HepG2 (cell line): Measurements from ENCODE around the gene SLC25A25. TPM values are rescaled to one million over a fixed set of nuclear protein-coding genes. Genes with fewer than 3 reads are reported as not detected.
A peak's percentile ranks its signal among the peaks of the same experiment; 100 is the strongest.

Source experiments
- ATAC-seq: fragments of 200-7000 bp; cut with Tn5 transposase; 3 replicates; pipeline ENCODE4 v1.9.1; 2020; ENCODE audit warnings: mild to moderate bottlenecking, moderate library complexity
- BruUV-seq: library from RNA; stranded (reverse); fragments of 400-500 nt; replicated peaks from 2 replicates; lab custom pipeline; 2021; lab: Mats Ljungman, UMichigan
- CTCF ChIA-PET: fragments of 300-600 bp; formaldehyde crosslinking; extraction: SDS; loops from one replicate; lab custom pipeline; 2021; ENCODE audit warnings: low total read pairs, inconsistent platforms, low intra/inter-chr PET ratio; lab: Yijun Ruan, JAX
- POLR2A ChIA-PET: fragments of 350-600 bp; sonication (Branson Sonifier 250); formaldehyde crosslinking; loops from one replicate; lab custom pipeline; 2020; ENCODE audit warnings: antibody characterized with exemption, inconsistent platforms; lab: Yijun Ruan, JAX
- DNase-seq: peaks from one replicate; pipeline ENCODE4 v3.0.0-alpha.2; 2015; ENCODE audit warnings: low spot score
- FAIRE-seq: peaks from 3 replicates; lab custom pipeline; 2011; peaks lifted over from hg19 to GRCh38; lab: Jason Lieb, UNC
- H2AFZ ChIP-seq: one replicate; pipeline ENCODE4 v1.6.1; 2011; ENCODE audit warnings: low read length, inconsistent platforms
- H3K27ac ChIP-seq: fragments of 300-600 bp; 3 replicates; pipeline ENCODE4 v1.8.0; 2011; ENCODE audit warnings: mixed run types, mild to moderate bottlenecking, mixed read lengths, low read length, inconsistent platforms; ENCODE audit not compliant: insufficient read depth; ENCODE audit errors: extremely low read length
- H3K27me3 ChIP-seq, 2 experiments: fragments of 200-600 bp in 1 of 2; 2 replicates in 1 of 2; 3 replicates in 1 of 2; pipeline versions ENCODE4 v1.6.0 to v1.8.0; 2011; ENCODE audit warnings: low read length in 2 of 2, mild to moderate bottlenecking in 2 of 2, moderate library complexity in 2 of 2, inconsistent platforms in 1 of 2; ENCODE audit not compliant: insufficient read depth in 2 of 2, control insufficient read depth in 1 of 2
- H3K36me3 ChIP-seq, 2 experiments: fragments of 200-600 bp in 1 of 2; replicated peaks in 1 of 2; 2 replicates in 1 of 2; 3 replicates in 1 of 2; pipeline versions ENCODE4 v1.5.1 to v1.8.0; 2011; ENCODE audit warnings: low read length in 2 of 2, inconsistent platforms in 1 of 2; ENCODE audit not compliant: insufficient read depth in 2 of 2, control insufficient read depth in 1 of 2
- H3K4me1 ChIP-seq: 2 replicates; pipeline ENCODE4 v1.5.1; 2012; ENCODE audit warnings: low read length, inconsistent platforms; ENCODE audit not compliant: insufficient read depth
- H3K4me2 ChIP-seq: 2 replicates; pipeline ENCODE4 v1.6.0; 2011; ENCODE audit warnings: low read depth, low read length, inconsistent platforms
- H3K4me3 ChIP-seq, 3 experiments: fragments of 200-600 bp in 1 of 3; sonication (generic), shearing (Covaris generic) in 1 of 3; replicated peaks in 1 of 3; 2 replicates each; pipeline ENCODE4 v1.5.1; 2011 to 2016; ENCODE audit warnings: low read length in 3 of 3, inconsistent platforms in 2 of 3, low read depth in 2 of 3, mild to moderate bottlenecking in 2 of 3, control low read depth in 1 of 3, mixed read lengths in 1 of 3; ENCODE audit not compliant: insufficient read depth in 1 of 3
- H3K79me2 ChIP-seq: one replicate; pipeline ENCODE4 v1.6.1; 2011; ENCODE audit warnings: low read length, inconsistent platforms; ENCODE audit not compliant: insufficient read depth
- H3K9ac ChIP-seq: 2 replicates; pipeline ENCODE4 v1.6.0; 2011; ENCODE audit warnings: mild to moderate bottlenecking, low read depth, low read length, inconsistent platforms; ENCODE audit not compliant: insufficient read depth
- H3K9me3 ChIP-seq: 2 replicates; pipeline ENCODE4 v1.5.1; 2012; ENCODE audit warnings: mild to moderate bottlenecking, low read length
- H4K20me1 ChIP-seq: 2 replicates; pipeline ENCODE4 v1.6.0; 2011; ENCODE audit warnings: inconsistent platforms, mild to moderate bottlenecking, low read length, moderate library complexity; ENCODE audit not compliant: insufficient read depth
- AKNA ChIP-seq: sonication (generic); formaldehyde crosslinking; IDR thresholded peaks from 2 replicates; pipeline ENCODE4 v1.4.0; 2020; ENCODE audit warnings: missing genetic modification reagents, borderline replicate concordance
- GTF2F1 ChIP-seq: fragments of 150-350 bp; IDR thresholded peaks from 2 replicates; pipeline ENCODE4 v1.6.1; 2014; ENCODE audit warnings: low read length
- LRRFIP1 ChIP-seq: sonication (generic); formaldehyde crosslinking; conservative IDR thresholded peaks from 2 replicates; pipeline ENCODE4 v1.4.0; 2020; ENCODE audit warnings: missing genetic modification reagents
- TERF1 ChIP-seq: sonication (generic); formaldehyde crosslinking; IDR thresholded peaks from 2 replicates; pipeline ENCODE4 v1.8.0; 2022; ENCODE audit warnings: mild to moderate bottlenecking, missing genetic modification reagents, moderate library complexity
- USF2 ChIP-seq, 2 experiments: sonication (generic) in 1 of 2; formaldehyde crosslinking in 1 of 2; IDR thresholded peaks; 2 replicates each; pipeline versions ENCODE4 v1.5.1 to v1.6.1; 2011 to 2020; ENCODE audit warnings: borderline replicate concordance in 1 of 2, low read depth in 1 of 2, low read length in 1 of 2, mild to moderate bottlenecking in 1 of 2, missing genetic modification reagents in 1 of 2, moderate library complexity in 1 of 2
- ZNF562 ChIP-seq: sonication (generic); formaldehyde crosslinking; IDR thresholded peaks from 2 replicates; pipeline ENCODE4 v1.8.0; 2022; ENCODE audit warnings: missing genetic modification reagents, borderline replicate concordance
- ZNF747 ChIP-seq: sonication (generic); formaldehyde crosslinking; IDR thresholded peaks from 2 replicates; pipeline ENCODE4 v1.8.1; 2023; ENCODE audit warnings: missing genetic modification reagents, mild to moderate bottlenecking, borderline replicate concordance
- WGBS: methylation state at CpG from one replicate; pipeline ENCODE4 v1.1.6; 2017; ENCODE audit warnings: low lambda C conversion rate; 5-methylcytosine and 5-hydroxymethylcytosine counted together
- in situ Hi-C: cut with HindIII; loops from 2 replicates; pipeline ENCODE4 v1.10.0; 2017; ENCODE audit warnings: low pct_unique_long_range_greater_than_20kb; ENCODE audit not compliant: extremely low pct_ligation_motif_present
- intact Hi-C: fragments of 100-400 bp; cut with micrococcal nuclease; formaldehyde crosslinking; loops from one replicate; pipeline ENCODE4 v1.10.0; 2022; ENCODE audit not compliant: unreplicated experiment
- polyA plus RNA-seq, 8 experiments: library from polyadenylated mRNA; depleted of rRNA in 3 of 8; stranded (reverse) in 7 of 8; unstranded in 1 of 8; fragments of >200 nt; fragmentation: Illumina TruSeq in 4 of 8; extraction: Trizol in 4 of 8; gene quantifications; 2 replicates each; pipeline versions ENCODE4 v1.2.1 to v1.2.3, GENCODE V29; 2011 to 2016; ENCODE audit warnings: low read depth in 4 of 8, missing spikeins in 1 of 8, mixed read lengths in 1 of 8; ENCODE audit not compliant: insufficient read depth in 1 of 8
- total RNA-seq, 5 experiments: library from RNA; depleted of rRNA; stranded (reverse); fragments of >200 nt; fragmentation: Illumina TruSeq; extraction: Trizol; gene quantifications; 2 replicates each; pipeline ENCODE4 v1.2.3, GENCODE V29; 2016; ENCODE audit warnings: low read depth in 1 of 5

Gene SLC25A25
- total and polyA plus RNA-seq, 2 of the 13 experiments (the other 11 are each of a cell fraction or from before 2014, with no cell fraction given), result 10.5 to 24.8 TPM

- in situ Hi-C loops (no loop called here), intact Hi-C loops (no loop called here)
- no peaks in the 10 kb centered on the region for H3K36me3 ChIP-seq
- POLR2A ChIA-PET, result no interaction called here
- ATAC-seq (no peak), FAIRE-seq (no peak), DNase-seq (no peak)
- H4K20me1 ChIP-seq, result no peaks in the 10 kb centered on the region
- TF ChIP-seq ZNF747 (CRISPR knock-in tag) (no peak), ZNF562 (no peak), LRRFIP1 (no peak), AKNA (CRISPR knock-in tag) (no peak), GTF2F1 (no peak), TERF1 (CRISPR knock-in tag) (peak; percentile 68; the same call in 1 of the 2 replicates), USF2 (IDR thresholded peaks at IDR 0.05; ENCODE audit: low read depth, low read length) (no peak), USF2 (CRISPR knock-in tag; IDR thresholded peaks at IDR 0.05; ENCODE audit: borderline replicate concordance) (no peak)
- no peak overlapping the region for H3K9ac ChIP-seq
- WGBS, result 0% methylated on average over 2 of the region's 13 CpGs
- H3K27me3 ChIP-seq, result peaks cover 9 to 38% of the 10 kb centered on the region in 2 experiments; a peak in 4 of 5 replicates
- no peak overlapping the region for H2AFZ ChIP-seq
- no peak overlapping the region for H3K4me2 ChIP-seq
- no TSS peak for BruUV-seq
- no peak overlapping the region for H3K4me3 ChIP-seq
- H3K79me2 ChIP-seq, result no peaks in the 10 kb centered on the region
- peaks cover 50% of the 10 kb centered on the region for H3K4me1 ChIP-seq
- H3K27ac ChIP-seq, result no peak overlapping the region
- CTCF ChIA-PET, result no interaction called here
- H3K9me3 ChIP-seq, result no peaks in the 10 kb centered on the region
Measured at GRCh38 chr9:128153947-128154695, 86.1 kb downstream of the SLC25A25 start.
